IMR-90 (cell line): Measurements from ENCODE around the gene ATP1A2.

Experiments
- BHLHE40 ChIP-seq: fragments of 150-350 bp; IDR thresholded peaks from 2 replicates; pipeline ENCODE4 v1.6.1; 2016; ENCODE audit warnings: mild to moderate bottlenecking, low read depth, low read length
- CEBPB ChIP-seq: IDR thresholded peaks from 2 replicates; pipeline ENCODE4 v1.6.1; 2012; ENCODE audit warnings: low read depth, low read length, improper control_type of control experiment
- CHD1 ChIP-seq: IDR thresholded peaks from 2 replicates; pipeline ENCODE4 v1.6.1; 2012; ENCODE audit warnings: low read depth, low read length, improper control_type of control experiment
- FOS ChIP-seq: fragments of 150-350 bp; IDR thresholded peaks from 2 replicates; pipeline ENCODE4 v1.6.1; 2016; ENCODE audit warnings: low read depth, low read length
- MAFK ChIP-seq: IDR thresholded peaks from 2 replicates; pipeline ENCODE4 v1.6.1; 2012; ENCODE audit warnings: low read depth, low read length, improper control_type of control experiment
- MAZ ChIP-seq: IDR thresholded peaks from 2 replicates; pipeline ENCODE4 v1.6.1; 2012; ENCODE audit warnings: low read depth, mild to moderate bottlenecking, low read length, improper control_type of control experiment, moderate library complexity, borderline replicate concordance
- MXI1 ChIP-seq: IDR thresholded peaks from 2 replicates; pipeline ENCODE4 v1.6.1; 2012; ENCODE audit warnings: low read depth, mild to moderate bottlenecking, low read length, moderate library complexity, borderline replicate concordance
- POLR2A ChIP-seq: IDR thresholded peaks from 2 replicates; pipeline ENCODE4 v1.6.1; 2012; ENCODE audit warnings: mild to moderate bottlenecking, low read depth, low read length
- RAD21 ChIP-seq: IDR thresholded peaks from 2 replicates; pipeline ENCODE4 v1.6.1; 2012; ENCODE audit warnings: low read length, improper control_type of control experiment
- RCOR1 ChIP-seq: IDR thresholded peaks from 2 replicates; pipeline ENCODE4 v1.6.1; 2012; ENCODE audit warnings: mild to moderate bottlenecking, low read length, improper control_type of control experiment; ENCODE audit not compliant: insufficient replicate concordance
- RFX5 ChIP-seq: IDR thresholded peaks from 2 replicates; pipeline ENCODE4 v1.8.0; 2012; ENCODE audit warnings: low read depth, mild to moderate bottlenecking, low read length, moderate library complexity
- TF ChIP-seq, protein P1 (sequence below): conservative IDR thresholded peaks from 2 replicates; pipeline ENCODE4 v1.5.1; 2012; ENCODE audit warnings: mild to moderate bottlenecking, low read depth, low read length, improper control_type of control experiment
- TF ChIP-seq, protein P2 (sequence below): fragments of 150-350 bp; IDR thresholded peaks from 2 replicates; pipeline ENCODE4 v1.6.1; 2016; ENCODE audit warnings: low read depth, mild to moderate bottlenecking, low read length, moderate library complexity, borderline replicate concordance

DNA sequence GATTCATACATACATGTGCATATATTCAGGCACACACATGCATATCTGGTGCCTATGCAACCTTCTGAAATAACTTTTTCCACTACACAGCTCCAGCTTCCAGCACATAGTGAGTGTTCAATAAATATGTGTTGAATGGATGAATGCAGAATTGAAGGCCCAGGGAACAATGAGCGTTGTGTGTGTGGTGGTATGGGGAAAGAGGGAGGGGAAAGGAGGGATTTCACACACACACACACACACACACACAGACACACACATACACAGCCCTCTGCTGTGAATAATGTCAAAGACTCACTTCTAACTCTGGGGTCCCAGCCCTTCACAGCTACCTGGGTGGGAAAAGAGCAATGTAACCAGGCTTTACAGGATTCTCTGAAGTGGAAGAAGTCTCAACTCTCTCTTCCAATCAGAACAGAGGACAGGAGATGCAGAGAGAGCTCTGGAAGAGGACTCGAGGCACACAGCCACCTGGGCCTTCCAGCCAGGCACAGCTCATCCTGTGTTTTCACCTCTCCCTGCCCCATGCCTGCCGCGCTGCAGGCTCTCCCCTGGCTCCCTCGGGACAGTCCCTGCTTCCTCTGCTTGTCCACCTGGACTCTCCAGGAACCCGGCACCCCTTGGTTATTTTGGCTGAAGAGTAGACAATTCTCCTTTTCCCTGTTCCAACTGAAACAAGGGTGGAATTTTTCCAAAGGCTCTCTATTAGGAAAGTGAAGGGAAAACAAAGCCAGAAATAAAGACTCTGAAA lies 11.7 kb upstream of the ATP1A2 start:
- TF ChIP-seq, protein P1, sequence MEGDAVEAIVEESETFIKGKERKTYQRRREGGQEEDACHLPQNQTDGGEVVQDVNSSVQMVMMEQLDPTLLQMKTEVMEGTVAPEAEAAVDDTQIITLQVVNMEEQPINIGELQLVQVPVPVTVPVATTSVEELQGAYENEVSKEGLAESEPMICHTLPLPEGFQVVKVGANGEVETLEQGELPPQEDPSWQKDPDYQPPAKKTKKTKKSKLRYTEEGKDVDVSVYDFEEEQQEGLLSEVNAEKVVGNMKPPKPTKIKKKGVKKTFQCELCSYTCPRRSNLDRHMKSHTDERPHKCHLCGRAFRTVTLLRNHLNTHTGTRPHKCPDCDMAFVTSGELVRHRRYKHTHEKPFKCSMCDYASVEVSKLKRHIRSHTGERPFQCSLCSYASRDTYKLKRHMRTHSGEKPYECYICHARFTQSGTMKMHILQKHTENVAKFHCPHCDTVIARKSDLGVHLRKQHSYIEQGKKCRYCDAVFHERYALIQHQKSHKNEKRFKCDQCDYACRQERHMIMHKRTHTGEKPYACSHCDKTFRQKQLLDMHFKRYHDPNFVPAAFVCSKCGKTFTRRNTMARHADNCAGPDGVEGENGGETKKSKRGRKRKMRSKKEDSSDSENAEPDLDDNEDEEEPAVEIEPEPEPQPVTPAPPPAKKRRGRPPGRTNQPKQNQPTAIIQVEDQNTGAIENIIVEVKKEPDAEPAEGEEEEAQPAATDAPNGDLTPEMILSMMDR = no peak
- TF ChIP-seq POLR2A = no peak
- TF ChIP-seq FOS = no peak
- no peak for TF ChIP-seq RAD21
- TF ChIP-seq RCOR1 = no peak
- TF ChIP-seq CEBPB = no peak
- no peak for TF ChIP-seq CHD1
- TF ChIP-seq RFX5 = no peak
- TF ChIP-seq, protein P2, sequence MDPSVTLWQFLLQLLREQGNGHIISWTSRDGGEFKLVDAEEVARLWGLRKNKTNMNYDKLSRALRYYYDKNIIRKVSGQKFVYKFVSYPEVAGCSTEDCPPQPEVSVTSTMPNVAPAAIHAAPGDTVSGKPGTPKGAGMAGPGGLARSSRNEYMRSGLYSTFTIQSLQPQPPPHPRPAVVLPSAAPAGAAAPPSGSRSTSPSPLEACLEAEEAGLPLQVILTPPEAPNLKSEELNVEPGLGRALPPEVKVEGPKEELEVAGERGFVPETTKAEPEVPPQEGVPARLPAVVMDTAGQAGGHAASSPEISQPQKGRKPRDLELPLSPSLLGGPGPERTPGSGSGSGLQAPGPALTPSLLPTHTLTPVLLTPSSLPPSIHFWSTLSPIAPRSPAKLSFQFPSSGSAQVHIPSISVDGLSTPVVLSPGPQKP = no peak
- no peak for TF ChIP-seq MAZ
- TF ChIP-seq BHLHE40 = no peak
- no peak for TF ChIP-seq MAFK
- TF ChIP-seq MXI1 = no peak
